Glutamatergic neuron (in vitro differentiated cells): Measurements from ENCODE around the gene LAMA5. TPM values are rescaled to one million over a fixed set of nuclear protein-coding genes. Genes with fewer than 3 reads are reported as not detected.

Experiments
- DNase-seq: peaks from one replicate; pipeline ENCODE4 v3.0.0; 2022
- H3K27ac Mint-ChIP-seq: one replicate; pipeline ENCODE4 v1.8.0; 2020; ENCODE audit warnings: mild to moderate bottlenecking, mixed read lengths, inconsistent platforms; ENCODE audit not compliant: unreplicated experiment
- H3K27me3 Mint-ChIP-seq: one replicate; pipeline ENCODE4 v1.8.0; 2020; ENCODE audit warnings: mild to moderate bottlenecking, moderate library complexity, mixed read lengths, inconsistent platforms; ENCODE audit not compliant: unreplicated experiment
- H3K36me3 Mint-ChIP-seq: one replicate; pipeline ENCODE4 v1.8.0; 2020; ENCODE audit warnings: mild to moderate bottlenecking, mixed read lengths, inconsistent platforms; ENCODE audit not compliant: unreplicated experiment
- H3K4me1 Mint-ChIP-seq: one replicate; pipeline ENCODE4 v1.8.0; 2020; ENCODE audit warnings: mild to moderate bottlenecking, low read depth, mixed read lengths, inconsistent platforms; ENCODE audit not compliant: unreplicated experiment
- H3K4me3 Mint-ChIP-seq: one replicate; pipeline ENCODE4 v1.8.0; 2020; ENCODE audit warnings: mild to moderate bottlenecking, mixed read lengths, inconsistent platforms; ENCODE audit not compliant: unreplicated experiment
- H3K9me3 Mint-ChIP-seq: one replicate; pipeline ENCODE4 v1.8.0; 2020; ENCODE audit warnings: mild to moderate bottlenecking, moderate library complexity, mixed read lengths, inconsistent platforms; ENCODE audit not compliant: unreplicated experiment
- total RNA-seq: library from RNA; stranded (reverse); fragmentation: NEBNext Ultra II Directional; extraction: Animal tissue kit (Norgen Biotek cat#: 25700); gene quantifications from one replicate; pipeline ENCODE4 v1.2.1, GENCODE V29; 2021; ENCODE audit not compliant: unreplicated experiment
- TF ChIP-seq, protein P1 (sequence below): fragments of 200-600 bp; sonication (generic); IDR thresholded peaks from one replicate; pipeline ENCODE4 v1.5.0; 2021; ENCODE audit not compliant: partially characterized antibody, unreplicated experiment

Gene LAMA5
- total RNA-seq, 1 donor from 2014 or later, result 724 TPM

- H3K9me3 Mint-ChIP-seq, result no peaks in the 10 kb centered on the region
- H3K4me3 Mint-ChIP-seq, result no peak overlapping the region
- H3K27me3 Mint-ChIP-seq, result peaks cover 3% of the 10 kb centered on the region
- H3K4me1 Mint-ChIP-seq, result no peaks in the 10 kb centered on the region
- no peaks in the 10 kb centered on the region for H3K36me3 Mint-ChIP-seq
- H3K27ac Mint-ChIP-seq, result no peak overlapping the region
- no peak for DNase-seq
- TF ChIP-seq, protein P1, sequence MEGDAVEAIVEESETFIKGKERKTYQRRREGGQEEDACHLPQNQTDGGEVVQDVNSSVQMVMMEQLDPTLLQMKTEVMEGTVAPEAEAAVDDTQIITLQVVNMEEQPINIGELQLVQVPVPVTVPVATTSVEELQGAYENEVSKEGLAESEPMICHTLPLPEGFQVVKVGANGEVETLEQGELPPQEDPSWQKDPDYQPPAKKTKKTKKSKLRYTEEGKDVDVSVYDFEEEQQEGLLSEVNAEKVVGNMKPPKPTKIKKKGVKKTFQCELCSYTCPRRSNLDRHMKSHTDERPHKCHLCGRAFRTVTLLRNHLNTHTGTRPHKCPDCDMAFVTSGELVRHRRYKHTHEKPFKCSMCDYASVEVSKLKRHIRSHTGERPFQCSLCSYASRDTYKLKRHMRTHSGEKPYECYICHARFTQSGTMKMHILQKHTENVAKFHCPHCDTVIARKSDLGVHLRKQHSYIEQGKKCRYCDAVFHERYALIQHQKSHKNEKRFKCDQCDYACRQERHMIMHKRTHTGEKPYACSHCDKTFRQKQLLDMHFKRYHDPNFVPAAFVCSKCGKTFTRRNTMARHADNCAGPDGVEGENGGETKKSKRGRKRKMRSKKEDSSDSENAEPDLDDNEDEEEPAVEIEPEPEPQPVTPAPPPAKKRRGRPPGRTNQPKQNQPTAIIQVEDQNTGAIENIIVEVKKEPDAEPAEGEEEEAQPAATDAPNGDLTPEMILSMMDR, result no peak
Measured at GRCh38 chr20:62289898-62290297, 77.2 kb downstream of the LAMA5 start.

DNA sequence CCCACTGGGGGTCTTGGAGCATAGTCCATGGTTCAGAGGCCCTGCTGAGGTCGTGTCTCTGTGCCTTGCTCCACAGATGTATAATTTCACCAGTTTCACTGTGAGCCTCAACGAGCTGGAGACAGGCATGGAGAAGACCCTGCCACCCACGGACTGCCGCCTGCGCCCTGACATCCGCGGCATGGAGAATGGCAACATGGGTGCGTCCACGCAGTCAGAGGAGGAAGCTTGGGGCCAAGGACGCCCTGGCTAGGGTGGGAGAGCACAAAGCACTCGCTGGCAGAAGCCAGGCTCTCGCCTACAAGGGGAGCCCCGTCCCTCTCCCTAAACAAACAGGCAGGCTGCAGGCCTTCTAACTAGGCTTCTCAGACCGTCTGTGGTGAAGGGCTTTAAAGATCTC, 78.0 kb downstream of the LAMA5 start:
- TF ChIP-seq, protein P1, result no peak
- H3K27ac Mint-ChIP-seq, result no peak overlapping the region
- no peaks in the 10 kb centered on the region for H3K36me3 Mint-ChIP-seq

GRCh38 chr20:62288535-62289105, 78.5 kb downstream of the LAMA5 start:
- no peaks in the 10 kb centered on the region for H3K36me3 Mint-ChIP-seq
- no peak for DNase-seq
- no peak overlapping the region for H3K27ac Mint-ChIP-seq
- no peaks in the 10 kb centered on the region for H3K4me1 Mint-ChIP-seq
- TF ChIP-seq, protein P1, result no peak
- H3K9me3 Mint-ChIP-seq, result peaks cover 3% of the 10 kb centered on the region
- H3K4me3 Mint-ChIP-seq, result no peak overlapping the region
- H3K27me3 Mint-ChIP-seq, result peaks cover 3% of the 10 kb centered on the region

More for the DNA sequence above, 78.0 kb downstream of the LAMA5 start:
- Mint-ChIP-seq H3K4me1 (no peaks in the 10 kb centered on the region), H3K4me3 (no peak overlapping the region), H3K9me3 (no peaks in the 10 kb centered on the region), H3K27me3 (peaks cover 3% of the 10 kb centered on the region)
- DNase-seq, result no peak

- Mint-ChIP-seq H3K27me3 (peaks cover 3% of the 10 kb centered on the region), H3K27ac (no peak overlapping the region), H3K4me1 (no peaks in the 10 kb centered on the region), H3K4me3 (no peak overlapping the region), H3K36me3 (no peaks in the 10 kb centered on the region), H3K9me3 (peaks cover 4% of the 10 kb centered on the region)
- no peak for DNase-seq
- TF ChIP-seq, protein P1, result no peak
Measured at GRCh38 chr20:62287759-62288534, 79.2 kb downstream of the LAMA5 start.

DNA sequence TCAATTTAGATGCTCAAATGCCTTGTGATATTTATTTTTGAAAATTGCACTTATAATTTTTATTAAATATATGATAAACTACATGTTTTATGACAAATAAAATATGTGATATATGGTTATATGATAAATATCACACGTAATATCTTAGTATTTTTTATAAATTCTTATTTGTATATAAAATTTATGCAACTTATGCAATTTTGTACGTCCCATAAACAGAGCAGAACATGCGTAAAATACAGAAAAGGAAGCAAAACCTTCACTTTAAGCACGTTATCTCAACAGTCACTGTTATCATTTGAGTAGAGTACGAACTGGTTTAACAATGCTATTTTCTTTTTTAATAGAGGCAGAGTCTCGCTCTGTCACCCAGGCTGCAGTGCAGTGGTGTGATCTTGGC, 80.0 kb downstream of the LAMA5 start:
- Mint-ChIP-seq H3K27ac (no peak overlapping the region), H3K36me3 (no peaks in the 10 kb centered on the region), H3K4me3 (no peak overlapping the region), H3K9me3 (peaks cover 4% of the 10 kb centered on the region), H3K4me1 (no peaks in the 10 kb centered on the region), H3K27me3 (peaks cover 3% of the 10 kb centered on the region)
- no peak for DNase-seq
- TF ChIP-seq, protein P1, result no peak
